Type B pancreatic cell (in vitro differentiated cells): ENCODE results near the gene MORN1. TPM values are rescaled to one million over a fixed set of nuclear protein-coding genes. Genes with fewer than 3 reads are reported as not detected.

Experiments
- DNase-seq: peaks from one replicate; pipeline ENCODE4 v3.0.0; 2021; ENCODE audit warnings: mixed read lengths; ENCODE audit not compliant: unreplicated experiment; ENCODE audit errors: extremely low spot score
- H3K27ac Mint-ChIP-seq: 2 replicates; pipeline ENCODE4 v1.8.0; 2021; ENCODE audit warnings: mild to moderate bottlenecking, mixed read lengths
- H3K27me3 Mint-ChIP-seq: 2 replicates; pipeline ENCODE4 v1.8.0; 2021; ENCODE audit warnings: mixed read lengths
- H3K36me3 Mint-ChIP-seq: 2 replicates; pipeline ENCODE4 v1.8.0; 2021; ENCODE audit warnings: mixed read lengths
- H3K4me1 Mint-ChIP-seq: one replicate; pipeline ENCODE4 v1.8.0; 2021; ENCODE audit warnings: mixed read lengths; ENCODE audit not compliant: unreplicated experiment
- H3K4me3 Mint-ChIP-seq: 2 replicates; pipeline ENCODE4 v1.8.0; 2021; ENCODE audit warnings: mild to moderate bottlenecking, mixed read lengths
- H3K9me3 Mint-ChIP-seq: 2 replicates; pipeline ENCODE4 v1.8.0; 2021; ENCODE audit warnings: mixed read lengths
- total RNA-seq: library from RNA; stranded (reverse); gene quantifications from 2 replicates; pipeline ENCODE4 v1.2.1, GENCODE V29; 2021; ENCODE audit warnings: low replicate concordance
- TF ChIP-seq, protein P1 (sequence below): fragments of 200-600 bp; sonication (generic); conservative IDR thresholded peaks from 2 replicates; pipeline ENCODE4 v1.5.0; 2021; ENCODE audit warnings: antibody characterized with exemption, mild to moderate bottlenecking

MORN1 gene
- total RNA-seq, 1 donor from 2014 or later = 27.5 TPM

DNA sequence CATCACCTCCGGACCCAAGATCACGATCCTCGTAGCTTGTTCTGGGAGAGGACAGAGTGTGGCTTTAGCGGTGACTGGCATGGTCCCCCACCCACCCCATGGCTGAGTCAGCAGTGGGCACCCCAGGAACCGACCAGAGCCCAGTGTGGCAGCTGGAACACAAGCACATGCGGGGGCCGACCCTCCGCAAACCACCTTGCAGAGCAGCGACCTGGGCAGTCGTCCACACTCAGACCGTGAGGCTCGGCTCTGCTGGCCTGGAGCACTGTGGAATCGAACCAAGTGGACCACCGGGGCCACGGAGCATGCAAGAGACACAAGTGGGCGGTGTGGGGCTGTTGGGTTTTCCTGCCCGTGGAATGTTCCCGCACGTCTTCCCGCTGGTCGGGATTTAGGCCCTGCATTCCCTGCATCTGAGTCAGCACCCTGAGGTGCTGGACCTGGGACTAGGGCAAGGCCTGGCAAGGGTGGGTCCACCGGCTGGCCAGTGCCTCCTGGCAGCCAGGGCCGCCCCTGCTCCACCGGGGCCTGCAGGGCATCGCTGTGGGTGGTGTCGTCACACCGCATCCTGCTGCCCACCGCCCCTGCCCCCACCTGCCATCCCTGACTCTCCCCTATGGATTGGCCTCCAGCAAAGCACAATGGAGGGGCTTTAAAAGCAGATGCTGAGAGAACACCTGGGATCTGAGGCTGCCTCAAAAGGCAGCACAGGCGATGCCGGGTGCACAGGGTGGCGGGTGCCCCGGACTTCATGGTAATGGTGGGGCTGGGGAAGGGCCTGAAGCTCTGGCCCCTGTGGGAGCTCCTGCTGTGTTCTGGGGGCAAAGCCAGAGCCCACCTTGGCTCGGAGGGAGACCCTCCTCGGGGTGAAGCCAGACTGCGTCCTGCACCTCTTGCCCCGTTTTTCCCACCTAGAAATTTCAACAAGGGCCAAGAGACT lies 18.5 kb downstream of the MORN1 start:
- Mint-ChIP-seq H3K4me1 (no peaks in the 10 kb centered on the region), H3K27me3 (no peaks in the 10 kb centered on the region), H3K27ac (no peak overlapping the region), H3K9me3 (no peaks in the 10 kb centered on the region), H3K36me3 (peaks cover 8% of the 10 kb centered on the region), H3K4me3 (no peak overlapping the region)
- DNase-seq = no peak
- TF ChIP-seq, protein P1, sequence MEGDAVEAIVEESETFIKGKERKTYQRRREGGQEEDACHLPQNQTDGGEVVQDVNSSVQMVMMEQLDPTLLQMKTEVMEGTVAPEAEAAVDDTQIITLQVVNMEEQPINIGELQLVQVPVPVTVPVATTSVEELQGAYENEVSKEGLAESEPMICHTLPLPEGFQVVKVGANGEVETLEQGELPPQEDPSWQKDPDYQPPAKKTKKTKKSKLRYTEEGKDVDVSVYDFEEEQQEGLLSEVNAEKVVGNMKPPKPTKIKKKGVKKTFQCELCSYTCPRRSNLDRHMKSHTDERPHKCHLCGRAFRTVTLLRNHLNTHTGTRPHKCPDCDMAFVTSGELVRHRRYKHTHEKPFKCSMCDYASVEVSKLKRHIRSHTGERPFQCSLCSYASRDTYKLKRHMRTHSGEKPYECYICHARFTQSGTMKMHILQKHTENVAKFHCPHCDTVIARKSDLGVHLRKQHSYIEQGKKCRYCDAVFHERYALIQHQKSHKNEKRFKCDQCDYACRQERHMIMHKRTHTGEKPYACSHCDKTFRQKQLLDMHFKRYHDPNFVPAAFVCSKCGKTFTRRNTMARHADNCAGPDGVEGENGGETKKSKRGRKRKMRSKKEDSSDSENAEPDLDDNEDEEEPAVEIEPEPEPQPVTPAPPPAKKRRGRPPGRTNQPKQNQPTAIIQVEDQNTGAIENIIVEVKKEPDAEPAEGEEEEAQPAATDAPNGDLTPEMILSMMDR = no peak

DNA sequence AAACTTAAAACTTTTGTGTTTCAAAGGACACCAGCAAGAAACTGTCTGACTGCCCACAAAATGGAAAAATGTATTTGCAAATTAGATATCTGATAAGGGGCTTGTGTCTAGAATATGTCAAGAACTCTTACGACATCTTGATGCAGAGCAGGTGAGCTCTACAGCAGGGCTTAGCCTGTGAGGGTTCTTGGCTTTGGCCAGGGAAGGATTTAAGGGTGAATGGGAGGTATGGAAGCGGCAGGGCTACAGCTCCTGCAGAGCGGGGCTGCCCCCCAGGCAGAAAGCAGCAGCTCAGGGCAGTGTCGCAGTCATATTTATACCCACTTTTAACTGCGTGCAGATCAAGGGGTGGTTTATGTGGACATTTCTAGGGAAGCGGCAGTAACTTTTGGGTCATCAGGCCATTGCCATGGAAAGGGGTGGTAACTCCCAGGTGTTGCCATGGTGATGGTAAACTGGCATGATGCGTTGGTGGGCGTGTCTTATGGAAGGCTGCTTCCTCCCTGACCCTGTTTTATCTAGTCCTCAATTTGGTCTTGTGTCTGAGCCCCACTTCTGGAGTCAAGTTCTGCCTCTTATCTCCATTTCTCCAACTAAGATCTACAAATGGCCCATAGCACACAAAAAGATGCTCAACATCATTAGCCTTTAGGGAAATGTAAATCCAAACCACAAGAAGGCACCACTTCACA lies 23.2 kb downstream of the MORN1 start:
- Mint-ChIP-seq H3K4me1 (no peaks in the 10 kb centered on the region), H3K36me3 (peaks cover 8% of the 10 kb centered on the region), H3K27ac (peak overlapping the region; percentile 23), H3K9me3 (no peaks in the 10 kb centered on the region), H3K27me3 (no peaks in the 10 kb centered on the region), H3K4me3 (no peak overlapping the region)
- TF ChIP-seq, protein P1 = no peak
- DNase-seq = no peak

DNA sequence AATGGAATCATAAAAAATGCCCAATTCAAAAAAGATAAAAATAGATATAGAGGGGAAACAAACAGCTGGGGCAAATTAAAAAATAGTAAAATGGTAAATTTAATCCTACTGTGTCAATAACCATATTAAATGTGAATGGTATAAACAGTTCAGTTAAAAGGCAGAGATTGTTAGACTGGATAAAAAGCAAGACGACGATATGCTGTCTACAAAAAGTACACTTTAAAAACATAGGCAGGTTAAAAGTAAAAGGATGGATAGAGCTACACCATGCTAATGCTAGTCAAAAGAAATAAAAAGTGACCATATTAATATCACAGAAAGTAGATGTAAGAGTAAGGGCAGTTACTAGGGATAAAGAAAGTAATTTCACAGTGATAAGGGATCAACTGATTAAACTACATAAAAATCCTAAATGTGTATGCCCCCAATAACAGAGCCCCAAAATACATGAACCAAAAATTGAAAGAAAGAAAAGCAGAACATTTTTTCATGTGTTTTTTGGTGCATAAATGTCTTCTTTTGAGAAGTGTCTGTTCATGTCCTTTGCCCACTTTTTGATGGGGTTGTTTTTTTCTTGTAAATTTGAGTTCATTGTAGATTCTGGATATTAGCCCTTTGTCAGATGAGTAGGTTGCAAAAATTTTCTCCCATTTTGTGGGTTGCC lies 27.4 kb downstream of the MORN1 start:
- no peaks in the 10 kb centered on the region for H3K9me3 Mint-ChIP-seq
- peaks cover 10% of the 10 kb centered on the region for H3K36me3 Mint-ChIP-seq
- TF ChIP-seq, protein P1 = no peak
- no peak overlapping the region for H3K4me3 Mint-ChIP-seq
- H3K4me1 Mint-ChIP-seq = no peaks in the 10 kb centered on the region
- H3K27me3 Mint-ChIP-seq = no peaks in the 10 kb centered on the region
- H3K27ac Mint-ChIP-seq = no peak overlapping the region
- DNase-seq = no peak

DNA sequence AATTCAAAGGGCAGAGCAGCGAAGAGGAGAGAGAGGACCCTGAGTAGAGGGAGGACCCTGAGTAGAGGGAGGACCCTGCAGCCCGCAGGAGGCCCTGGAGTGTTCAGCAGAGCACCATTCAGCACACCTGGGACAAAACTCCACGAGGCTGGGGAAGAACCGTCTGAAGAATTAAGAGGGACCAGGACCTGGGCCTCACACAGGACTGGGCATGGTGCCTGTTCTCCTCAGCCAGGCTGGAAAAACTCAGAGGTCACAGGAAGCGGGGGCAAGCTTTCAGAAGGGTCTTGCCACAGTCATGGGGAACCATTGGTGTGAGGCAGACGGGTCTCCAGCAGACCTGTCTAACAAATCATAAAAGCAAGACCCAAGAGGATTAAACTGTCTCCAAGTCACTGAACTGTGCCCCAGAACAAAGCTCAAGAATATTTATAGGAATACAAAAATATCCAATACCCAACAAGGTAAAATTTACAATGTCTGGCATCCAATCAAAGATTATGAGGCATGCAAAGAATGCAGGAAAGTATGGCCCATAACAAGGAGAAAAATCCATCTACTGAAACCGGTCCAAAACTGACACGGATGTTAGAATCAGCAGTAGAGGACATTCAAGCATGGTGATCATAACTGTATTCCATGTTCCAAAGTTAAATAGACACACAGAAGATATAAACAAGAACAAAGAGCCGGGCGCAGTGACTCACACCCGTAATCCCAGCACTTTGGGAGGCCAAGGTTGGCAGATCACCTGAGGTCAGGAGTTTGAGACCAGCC lies 30.6 kb downstream of the MORN1 start:
- no peaks in the 10 kb centered on the region for H3K4me1 Mint-ChIP-seq
- H3K9me3 Mint-ChIP-seq = no peaks in the 10 kb centered on the region
- H3K27ac Mint-ChIP-seq = no peak overlapping the region
- H3K4me3 Mint-ChIP-seq = no peak overlapping the region
- TF ChIP-seq, protein P1 = no peak
- peaks cover 10% of the 10 kb centered on the region for H3K36me3 Mint-ChIP-seq
- no peak for DNase-seq
- no peaks in the 10 kb centered on the region for H3K27me3 Mint-ChIP-seq
